GM18526 (cell line): Measurements from ENCODE around the gene ITPR3.

Experiments
- POLR2A ChIP-seq: IDR thresholded peaks from 3 replicates; pipeline ENCODE4 v1.6.1; 2011; ENCODE audit not compliant: insufficient read length; ENCODE audit errors: extremely low read depth

ITPR3 gene

DNA sequence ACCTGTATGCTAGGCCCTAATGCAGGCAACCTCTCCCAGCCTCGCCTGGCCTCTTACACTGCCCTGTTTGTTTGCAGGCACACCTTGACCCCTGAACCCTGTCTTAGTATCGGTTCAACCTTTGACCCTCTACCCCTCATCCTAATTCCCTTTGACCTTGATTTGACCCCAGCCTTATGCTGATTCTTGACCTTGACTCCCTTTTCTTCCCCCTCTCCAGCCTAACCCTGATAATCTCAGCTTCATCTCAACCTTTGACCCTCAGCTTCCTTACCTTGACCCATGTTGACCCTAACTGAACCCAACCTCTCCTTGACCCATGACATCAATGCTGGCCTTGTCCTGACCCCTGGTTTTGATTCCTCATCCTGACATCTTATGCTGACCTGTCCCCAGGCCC, 56.6 kb downstream of the ITPR3 start:
- TF ChIP-seq POLR2A = no peak

DNA sequence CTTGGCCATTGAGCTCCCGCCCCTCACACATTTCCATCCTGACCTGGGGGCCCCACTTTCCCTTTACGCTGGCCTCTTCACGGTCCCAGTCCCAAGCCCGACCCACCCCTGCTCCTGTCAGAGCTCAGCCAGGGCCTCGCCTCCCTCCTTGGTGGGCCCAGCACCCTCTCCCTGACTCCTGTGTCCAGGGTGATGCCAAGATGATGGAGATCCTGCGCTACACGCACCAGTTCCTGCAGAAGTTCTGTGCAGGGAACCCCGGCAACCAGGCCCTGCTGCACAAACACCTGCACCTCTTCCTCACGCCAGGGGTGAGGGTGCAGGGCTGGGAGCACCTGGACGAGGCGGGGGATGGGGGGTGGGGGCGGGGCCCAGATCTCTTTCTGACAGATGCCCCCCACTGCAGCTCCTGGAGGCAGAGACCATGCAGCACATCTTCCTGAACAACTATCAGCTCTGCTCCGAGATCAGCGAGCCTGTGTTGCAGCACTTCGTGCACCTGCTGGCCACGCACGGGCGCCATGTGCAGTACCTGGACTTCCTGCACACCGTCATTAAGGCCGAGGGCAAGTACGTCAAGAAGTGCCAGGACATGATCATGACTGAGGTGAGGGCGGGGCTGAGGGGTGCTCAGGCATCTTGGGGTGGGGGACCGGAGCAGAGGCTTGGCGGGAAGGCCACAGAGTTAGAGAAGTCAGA, 57.3 kb downstream of the ITPR3 start:
- TF ChIP-seq POLR2A = no peak

DNA sequence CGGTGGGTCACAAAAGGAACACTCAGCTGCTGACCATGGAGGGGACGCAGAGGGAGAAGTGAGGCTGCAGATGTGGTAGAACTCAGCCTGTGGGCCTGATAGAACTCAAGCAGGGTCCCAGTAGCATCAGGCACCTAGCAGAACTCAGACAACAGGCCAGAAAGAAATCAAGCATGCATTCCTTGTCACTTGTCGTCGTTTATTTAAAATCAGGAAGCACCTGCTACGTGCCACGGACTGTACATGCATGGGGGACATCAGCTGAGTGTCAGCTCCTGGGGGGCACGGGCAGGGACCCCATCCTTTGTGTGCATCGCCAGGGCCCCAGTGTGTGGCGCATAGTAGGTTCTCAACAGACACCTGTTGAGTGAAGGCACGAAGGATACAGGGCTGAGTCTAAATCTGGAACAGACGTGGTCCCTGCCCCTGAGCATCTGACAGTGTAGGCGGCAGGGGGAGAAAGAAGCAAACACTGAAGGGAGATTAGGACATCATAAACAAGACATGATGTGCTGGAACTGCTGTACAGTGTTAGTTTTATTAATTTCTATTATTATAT, 57.9 kb downstream of the ITPR3 start:
- no peak for TF ChIP-seq POLR2A

DNA sequence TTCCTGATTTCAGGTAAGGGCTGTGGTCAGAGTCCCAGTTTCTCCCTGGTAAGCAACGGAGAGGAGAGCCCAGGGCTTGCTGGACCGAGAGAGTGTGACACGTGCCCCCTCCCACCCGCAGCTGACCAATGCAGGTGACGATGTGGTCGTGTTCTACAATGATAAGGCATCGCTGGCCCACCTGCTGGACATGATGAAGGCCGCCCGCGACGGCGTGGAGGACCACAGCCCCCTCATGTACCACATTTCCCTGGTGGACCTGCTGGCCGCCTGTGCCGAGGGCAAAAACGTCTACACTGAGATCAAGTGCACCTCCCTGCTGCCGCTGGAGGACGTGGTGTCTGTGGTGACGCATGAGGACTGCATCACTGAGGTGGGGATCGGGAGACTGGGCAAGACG, 58.6 kb downstream of the ITPR3 start:
- TF ChIP-seq POLR2A = no peak

DNA sequence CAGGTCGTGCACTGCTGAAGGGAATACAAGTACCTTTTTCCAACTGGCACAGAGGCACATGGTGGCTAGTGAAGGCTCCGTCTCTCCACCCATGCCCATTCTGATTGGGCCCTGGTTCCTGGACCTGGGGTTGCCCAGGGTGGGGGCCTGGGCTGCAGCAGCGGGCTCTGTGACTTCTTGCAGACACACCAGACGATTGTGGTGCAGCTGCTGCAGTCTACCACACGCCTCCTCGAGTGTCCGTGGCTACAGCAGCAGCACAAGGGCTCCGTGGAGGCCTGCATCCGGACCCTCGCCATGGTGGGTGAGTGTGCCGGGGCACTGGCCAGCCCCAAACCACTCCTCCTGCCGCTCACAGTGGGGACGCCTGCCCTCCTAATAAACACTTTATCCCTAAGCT, 61.2 kb downstream of the ITPR3 start:
- TF ChIP-seq POLR2A = no peak

DNA sequence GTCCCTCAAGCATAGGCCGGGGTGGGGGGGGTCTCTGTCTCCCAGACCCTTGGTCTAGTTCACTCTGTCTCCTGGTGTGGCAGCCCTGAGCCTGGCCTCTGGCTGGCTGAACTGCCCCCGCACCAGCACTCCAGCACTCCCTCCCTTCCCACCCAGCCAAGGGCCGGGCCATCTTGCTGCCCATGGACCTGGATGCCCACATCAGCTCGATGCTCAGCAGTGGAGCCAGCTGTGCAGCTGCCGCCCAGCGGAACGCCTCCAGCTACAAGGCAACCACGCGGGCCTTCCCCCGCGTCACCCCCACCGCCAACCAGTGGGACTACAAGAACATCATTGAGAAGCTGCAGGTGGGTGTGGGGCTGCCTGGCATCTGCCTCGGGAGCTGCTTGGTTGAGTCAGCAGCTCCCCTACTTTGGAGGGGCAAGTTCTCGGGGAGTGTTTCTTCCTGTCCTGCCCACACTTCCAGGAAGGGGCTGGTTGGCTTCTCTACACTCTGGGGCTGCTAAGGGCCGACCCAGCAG, 62.0 kb downstream of the ITPR3 start:
- no peak for TF ChIP-seq POLR2A

DNA sequence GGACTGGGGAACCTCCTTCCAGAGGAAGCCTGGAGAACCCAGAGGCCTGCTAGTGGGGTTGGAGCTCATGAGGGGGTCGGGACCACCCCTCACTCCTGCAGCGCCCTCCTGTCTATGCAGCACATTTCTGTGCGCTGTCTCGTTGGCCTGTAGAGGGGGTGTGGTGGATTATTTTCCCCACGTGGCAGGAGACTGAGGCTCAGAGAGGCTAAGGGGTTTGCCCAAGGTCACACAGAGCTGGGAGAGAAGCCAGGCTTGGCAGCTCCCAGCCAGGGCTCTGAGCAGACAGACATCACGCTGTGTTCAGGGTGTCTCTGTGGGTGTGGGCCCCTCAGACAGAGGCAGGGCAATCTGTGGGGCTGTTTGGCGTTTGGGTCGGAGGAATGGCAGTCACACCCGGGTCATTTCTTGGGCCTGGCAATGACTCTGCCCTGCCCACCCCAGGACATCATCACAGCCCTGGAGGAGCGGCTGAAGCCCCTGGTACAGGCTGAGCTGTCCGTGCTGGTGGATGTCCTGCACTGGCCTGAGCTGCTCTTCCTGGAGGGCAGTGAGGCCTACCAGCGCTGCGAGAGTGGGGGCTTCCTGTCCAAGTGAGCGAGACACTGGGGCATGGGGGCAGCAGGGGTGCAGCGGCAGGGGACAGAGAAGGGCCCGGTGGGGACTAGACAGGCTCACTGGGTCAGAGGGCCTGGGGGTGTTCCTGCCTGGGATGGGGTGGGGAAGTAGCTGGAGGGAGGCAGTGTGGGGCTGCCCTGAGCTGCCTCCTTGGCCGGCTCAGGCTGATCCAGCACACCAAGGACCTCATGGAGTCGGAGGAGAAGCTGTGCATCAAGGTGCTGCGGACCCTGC, 62.7 kb downstream of the ITPR3 start:
- TF ChIP-seq POLR2A = no peak

DNA sequence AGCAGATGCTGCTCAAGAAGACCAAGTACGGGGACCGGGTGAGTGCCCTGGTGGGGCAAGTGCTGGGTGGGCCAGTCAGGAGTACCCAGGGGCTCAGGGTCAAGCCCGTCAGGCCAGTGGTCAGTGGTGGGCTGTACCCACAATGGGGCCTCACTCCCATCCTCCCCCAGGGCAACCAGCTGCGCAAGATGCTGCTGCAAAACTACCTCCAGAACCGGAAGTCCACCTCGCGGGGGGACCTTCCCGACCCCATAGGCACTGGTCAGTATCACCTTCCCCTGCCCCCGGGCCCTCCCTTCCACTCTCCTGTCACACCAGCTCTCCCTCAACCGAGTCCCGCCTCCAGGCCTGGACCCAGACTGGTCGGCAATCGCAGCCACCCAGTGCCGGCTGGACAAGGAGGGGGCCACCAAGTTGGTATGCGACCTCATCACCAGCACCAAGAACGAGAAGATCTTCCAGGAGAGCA, 63.3 kb downstream of the ITPR3 start:
- TF ChIP-seq POLR2A = no peak

DNA sequence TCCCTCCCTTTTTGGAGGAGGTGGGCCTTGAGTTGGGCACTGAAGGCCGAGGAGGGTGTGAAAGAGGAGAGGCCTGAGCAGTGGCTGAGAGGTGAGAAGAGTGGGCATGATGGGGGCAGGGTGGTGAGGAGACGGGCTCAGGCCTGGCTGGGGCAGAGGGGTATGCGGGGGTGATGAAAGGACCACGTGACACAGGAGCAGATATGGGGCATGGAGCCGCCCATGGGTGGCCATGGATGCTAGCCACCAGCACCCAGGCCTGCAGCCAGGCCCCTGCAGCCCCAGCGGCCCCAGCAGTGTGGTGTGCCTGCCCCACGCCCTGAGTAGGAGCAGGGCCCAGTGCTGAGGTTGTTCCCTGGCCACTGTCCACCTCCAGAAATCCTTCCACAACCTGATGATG, 63.9 kb downstream of the ITPR3 start:
- no peak for TF ChIP-seq POLR2A

DNA sequence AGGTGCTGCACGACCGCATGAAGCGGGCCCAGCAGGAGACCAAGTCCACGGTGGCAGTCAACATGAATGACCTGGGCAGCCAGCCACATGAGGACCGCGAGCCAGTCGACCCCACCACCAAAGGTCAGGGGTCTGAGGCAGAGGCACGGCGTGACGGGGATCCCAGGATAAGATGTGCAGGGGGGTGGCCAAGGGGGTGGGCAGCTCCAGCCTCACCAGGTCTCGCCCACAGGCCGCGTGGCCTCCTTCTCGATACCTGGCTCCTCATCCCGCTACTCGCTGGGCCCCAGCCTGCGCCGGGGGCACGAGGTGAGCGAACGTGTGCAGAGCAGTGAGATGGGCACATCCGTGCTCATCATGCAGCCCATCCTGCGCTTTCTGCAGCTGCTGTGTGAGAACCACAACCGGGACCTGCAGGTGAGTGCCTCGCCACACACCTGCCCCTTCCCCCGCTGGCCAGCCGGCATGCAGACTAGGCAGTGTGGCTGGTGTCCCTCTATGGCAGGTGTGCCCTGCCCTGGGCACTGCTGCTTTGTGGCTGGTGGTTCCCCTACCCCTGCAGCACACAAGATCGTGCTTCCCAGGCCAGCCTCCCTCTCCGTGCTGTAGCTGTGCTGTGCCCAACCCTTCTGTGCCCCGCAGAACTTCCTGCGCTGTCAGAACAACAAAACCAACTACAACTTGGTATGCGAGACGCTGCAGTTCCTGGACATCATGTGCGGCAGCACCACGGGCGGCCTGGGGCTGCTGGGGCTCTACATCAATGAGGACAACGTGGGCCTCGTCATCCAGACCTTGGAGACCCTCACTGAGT, 64.5 kb downstream of the ITPR3 start:
- no peak for TF ChIP-seq POLR2A

DNA sequence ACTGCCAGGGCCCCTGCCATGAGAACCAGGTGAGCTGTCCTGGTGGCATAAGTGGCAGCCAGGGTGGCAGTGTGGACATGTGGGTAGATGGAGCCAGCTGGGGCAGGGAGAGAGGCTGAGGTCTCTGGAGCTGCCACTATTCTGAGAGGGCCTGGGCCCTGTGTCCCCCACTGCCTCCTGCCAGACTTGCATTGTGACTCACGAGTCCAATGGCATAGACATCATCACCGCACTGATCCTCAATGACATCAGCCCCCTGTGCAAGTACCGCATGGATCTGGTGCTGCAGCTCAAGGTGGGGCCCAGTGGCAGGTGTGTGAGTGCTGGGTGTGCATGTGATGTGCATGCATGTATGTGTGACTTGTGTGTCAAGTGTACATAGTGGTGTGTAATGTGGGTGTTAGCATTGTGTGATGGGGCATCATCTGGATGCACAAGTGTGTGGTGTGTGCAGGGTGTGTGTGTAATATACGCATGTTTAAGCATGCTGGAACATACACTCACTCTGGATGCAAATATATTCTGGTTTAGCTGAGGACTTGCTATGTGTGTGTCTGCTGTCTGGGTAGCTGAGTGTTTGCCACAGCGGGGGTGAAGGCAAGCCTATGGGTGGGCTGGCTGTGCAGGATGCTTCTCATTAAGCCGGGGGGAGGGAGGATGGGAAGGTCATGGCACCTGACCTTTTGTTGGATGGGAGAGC, 65.3 kb downstream of the ITPR3 start:
- TF ChIP-seq POLR2A = no peak

DNA sequence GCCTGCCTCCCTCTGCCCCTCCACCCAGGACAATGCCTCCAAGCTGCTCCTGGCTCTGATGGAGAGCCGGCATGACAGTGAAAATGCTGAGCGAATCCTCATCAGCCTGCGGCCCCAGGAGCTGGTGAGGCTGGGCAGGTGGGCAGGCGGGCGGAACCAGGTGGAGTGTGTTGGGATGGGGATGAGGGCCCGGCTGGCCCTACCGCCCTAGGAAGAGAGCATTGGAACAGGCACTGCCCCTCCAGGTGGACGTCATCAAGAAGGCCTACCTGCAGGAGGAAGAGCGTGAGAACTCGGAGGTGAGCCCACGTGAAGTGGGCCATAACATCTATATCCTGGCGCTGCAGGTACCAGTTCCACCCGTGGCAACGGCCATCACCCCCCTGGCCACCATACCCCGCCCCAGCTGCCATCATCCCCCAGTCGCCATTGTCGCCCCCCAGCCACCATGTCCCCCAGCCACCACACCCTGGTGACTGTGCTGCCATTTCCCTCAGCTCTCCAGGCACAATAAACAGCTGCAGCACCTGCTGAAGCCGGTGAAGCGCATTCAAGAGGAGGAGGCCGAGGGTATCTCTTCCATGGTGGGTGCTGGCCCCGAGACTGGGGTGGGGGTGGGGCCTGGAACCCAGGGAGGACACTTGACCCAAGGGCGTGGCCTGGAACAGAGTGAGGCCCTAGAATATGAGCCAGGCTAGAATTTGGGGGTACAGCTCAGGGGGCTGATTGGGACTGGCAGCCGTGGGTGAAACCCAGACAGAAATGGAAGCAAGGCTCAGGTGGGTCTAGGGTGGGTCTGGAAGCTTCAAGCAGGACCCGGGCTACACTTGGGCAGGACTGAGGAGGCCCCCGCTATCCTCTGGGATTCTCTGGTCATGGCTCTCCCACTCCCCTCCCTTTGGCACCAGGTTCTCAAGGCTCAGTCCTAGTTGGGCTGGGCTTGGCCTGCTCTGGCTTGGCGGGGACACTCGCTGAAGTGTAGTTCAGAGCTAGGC, 66.2 kb downstream of the ITPR3 start:
- no peak for TF ChIP-seq POLR2A

DNA sequence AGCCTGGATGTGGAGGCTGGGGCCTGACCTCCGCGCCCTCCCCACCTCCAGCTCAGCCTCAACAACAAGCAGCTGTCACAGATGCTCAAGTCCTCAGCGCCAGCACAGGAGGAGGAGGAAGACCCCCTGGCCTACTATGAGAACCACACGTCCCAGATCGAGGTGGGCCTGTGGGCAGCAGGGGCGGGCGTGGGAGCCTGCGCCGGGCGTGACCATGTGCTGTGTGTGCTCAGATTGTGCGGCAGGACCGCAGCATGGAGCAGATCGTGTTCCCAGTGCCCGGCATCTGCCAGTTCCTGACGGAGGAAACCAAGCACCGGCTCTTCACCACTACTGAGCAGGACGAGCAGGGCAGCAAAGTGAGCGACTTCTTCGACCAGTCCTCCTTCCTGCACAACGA, 66.9 kb downstream of the ITPR3 start:
- no peak for TF ChIP-seq POLR2A
